ENCODE measurements around the gene PPP6R3. TPM values are rescaled to one million over a fixed set of nuclear protein-coding genes. Genes with fewer than 3 reads are reported as not detected.

PPP6R3 gene
- total RNA-seq, 1 experiment from 2014 or later: 138 TPM

- no peak overlapping the region for H2BK12ac ChIP-seq (ENCODE audit: insufficient read length, low read depth, low read length)
- no peaks in the 10 kb centered on the region for H3K9me3 ChIP-seq (ENCODE audit: control insufficient read depth, low read depth, low read length)
- no peak overlapping the region for H2AFZ ChIP-seq (ENCODE audit: low read length)
- no peaks in the 10 kb centered on the region for H3K4me1 ChIP-seq (ENCODE audit: insufficient read depth, low read length)
- H3K4me3 Mint-ChIP-seq: no peak overlapping the region
- no peak for DNase-seq
- peak overlapping the region in 2 of 3 experiments; percentile 25 to 63; a peak in 2 of 7 replicates for H3K27ac Mint-ChIP-seq
- no CpG with 5 or more reads among the region's 4 CpGs for WGBS (ENCODE audit: extremely low coverage, insufficient read length, low lambda C conversion rate)
- no peak overlapping the region for H3K23ac ChIP-seq (ENCODE audit: insufficient read length, low read depth, low read length)
- H3K14ac ChIP-seq (ENCODE audit: insufficient read depth, low read length): no peak overlapping the region
- H2BK5ac ChIP-seq (ENCODE audit: insufficient read length, low read length): no peak overlapping the region
- H3K36me3 Mint-ChIP-seq (ENCODE audit: insufficient read depth in 1 of 3, low read depth in 3 of 3): peaks cover 15 to 82% (median 75%) of the 10 kb centered on the region in 3 experiments
- H3K79me1 ChIP-seq (ENCODE audit: insufficient read depth, low read depth, low read length, poor library complexity, severe bottlenecking): peaks cover 10% of the 10 kb centered on the region
- H3K27me3 ChIP-seq (ENCODE audit: insufficient read depth, low read length): no peaks in the 10 kb centered on the region
- no peak overlapping the region for H4K91ac ChIP-seq (ENCODE audit: insufficient read length, low read depth, low read length)
- no peak overlapping the region for H3K4me2 ChIP-seq (ENCODE audit: insufficient read depth, insufficient read length, low read length)
- H3K18ac ChIP-seq (ENCODE audit: insufficient read length, low read depth, low read length): no peak overlapping the region
- no peak overlapping the region for H4K8ac ChIP-seq (replicated peaks; ENCODE audit: insufficient read length, low read depth, low read length)
- H3T11ph ChIP-seq (ENCODE audit: low read length): no peak overlapping the region
- H3K9ac ChIP-seq (ENCODE audit: extremely low read depth, insufficient read length, low read length): no peak overlapping the region
- TF ChIP-seq CTCF (conservative IDR thresholded peaks at IDR 0.05): no peak
- no peak overlapping the region for H2BK120ac ChIP-seq (ENCODE audit: low read depth, low read length, poor library complexity, severe bottlenecking)
- H3K23me2 ChIP-seq (ENCODE audit: insufficient read length, low read depth, low read length, poor library complexity, severe bottlenecking): no peaks in the 10 kb centered on the region
- no peak overlapping the region for H3K27ac ChIP-seq (ENCODE audit: insufficient read length, low read depth, low read length)
- no peak overlapping the region for H2AK5ac ChIP-seq (ENCODE audit: insufficient read length, low read length)
- peaks cover 2% of the 10 kb centered on the region for H4K20me1 ChIP-seq (ENCODE audit: control insufficient read depth, insufficient read depth, insufficient read length)
- peaks cover 2% of the 10 kb centered on the region; the same call in 1 of the 2 replicates for H3K79me2 ChIP-seq (ENCODE audit: insufficient read depth, low read length)
- no peaks in the 10 kb centered on the region; a peak in 1 of 5 replicates for H3K9me3 Mint-ChIP-seq
- peaks cover 11 to 23% of the 10 kb centered on the region in 2 experiments for H3K4me1 Mint-ChIP-seq
- H4K5ac ChIP-seq (ENCODE audit: insufficient read length, low read depth, low read length): no peak overlapping the region
- H3K4ac ChIP-seq (ENCODE audit: low read depth, low read length): no peak overlapping the region
- H2BK20ac ChIP-seq (ENCODE audit: low read depth, low read length, poor library complexity, severe bottlenecking): no peak overlapping the region
- H2BK15ac ChIP-seq (ENCODE audit: low read depth, low read length): no peak overlapping the region
- H3K56ac ChIP-seq (ENCODE audit: insufficient read length, low read depth, low read length): no peak overlapping the region
- H3K27me3 Mint-ChIP-seq (ENCODE audit: low read depth): no peaks in the 10 kb centered on the region
These were observed 89.9 kb downstream of the PPP6R3 start for GRCh38 chr11:68550485-68550817.

Measured in H9 (cell line).